Measurements from ENCODE around the gene PCDHA2. TPM values are rescaled to one million over a fixed set of nuclear protein-coding genes. Genes with fewer than 3 reads are reported as not detected.
"Not testable (repeated sequence)": the region's sequence is repeated elsewhere in the genome, so short reads cannot be mapped to it uniquely, and the experiment has no call there.

Gene PCDHA2
- total RNA-seq, 1 donor from 2014 or later: 0.35 TPM

- Histone ChIP-seq H3K4me1 (no peaks in the 10 kb centered on the region), H3K27me3 (peaks cover 10% of the 10 kb centered on the region), H3K9me3 (no peaks in the 10 kb centered on the region), H3K4me3 (peak within 1 kb of the TSS; percentile 43), H3K27ac (no peak within 1 kb of the TSS), H3K36me3 (no peaks in the 10 kb centered on the region)
- no peak for DNase-seq
- intact Hi-C loops (cut with DNase I): no loop called here
- ATAC-seq: no peak
- TF ChIP-seq CTCF (IDR thresholded peaks at IDR 0.05): peak; percentile 42
These were observed 6.3 kb downstream of the PCDHA2 start, which contains the start of gene PCDHA3 for GRCh38 chr5:140800816-140801493. Gene PCDHA3, plus strand, starts transcription at chr5:140801057.

- Histone ChIP-seq H3K36me3 (no peaks in the 10 kb centered on the region), H3K4me3 (peak overlapping the region; percentile 43), H3K27me3 (peaks cover 10% of the 10 kb centered on the region), H3K9me3 (no peaks in the 10 kb centered on the region), H3K4me1 (no peaks in the 10 kb centered on the region), H3K27ac (no peak overlapping the region)
- DNase-seq: no peak
- intact Hi-C loops (cut with DNase I): no loop called here
- ATAC-seq: no peak
- peak; percentile 33 for TF ChIP-seq CTCF (IDR thresholded peaks at IDR 0.05)
These were observed 6.8 kb downstream of the PCDHA2 start for GRCh38 chr5:140801494-140801841.

GRCh38 chr5:140802381-140802780 is 7.7 kb downstream of the PCDHA2 start:
- not testable (repeated sequence) for ATAC-seq, H3K27ac ChIP-seq

GRCh38 chr5:140802781-140803271 is 8.2 kb downstream of the PCDHA2 start:
- no peaks in the 10 kb centered on the region for H3K9me3 ChIP-seq
- H3K36me3 ChIP-seq: no peaks in the 10 kb centered on the region
- intact Hi-C loops (cut with DNase I): no loop called here
- TF ChIP-seq CTCF (IDR thresholded peaks at IDR 0.05): no peak
- no peak for ATAC-seq
- no peak overlapping the region for H3K27ac ChIP-seq
- no peaks in the 10 kb centered on the region for H3K4me1 ChIP-seq
- peaks cover 10% of the 10 kb centered on the region for H3K27me3 ChIP-seq
- no peak overlapping the region for H3K4me3 ChIP-seq
- DNase-seq: no peak

More at GRCh38 chr5:140802381-140802780, 7.7 kb downstream of the PCDHA2 start:
- H3K4me1 ChIP-seq; H3K36me3 ChIP-seq; H3K4me3 ChIP-seq; H3K9me3 ChIP-seq; DNase-seq; intact Hi-C loops (cut with DNase I): not testable (repeated sequence)
- peaks cover 10% of the 10 kb centered on the region for H3K27me3 ChIP-seq

GRCh38 chr5:140806834-140807775 is 12.5 kb downstream of the PCDHA2 start, which contains the start of gene PCDHA4:
Gene PCDHA4, plus strand, starts transcription at chr5:140807068.
- Histone ChIP-seq H3K27ac (no peak within 1 kb of the TSS), H3K9me3 (no peaks in the 10 kb centered on the region)
- DNase-seq: peak; percentile 65

GRCh38 chr5:140808241-140808888 is 13.7 kb downstream of the PCDHA2 start:
- H3K27me3 ChIP-seq; H3K9me3 ChIP-seq; H3K27ac ChIP-seq; intact Hi-C loops (cut with DNase I); H3K4me3 ChIP-seq; H3K36me3 ChIP-seq; ATAC-seq; H3K4me1 ChIP-seq: not testable (repeated sequence)
- DNase-seq: peak; percentile 56

More at GRCh38 chr5:140806834-140807775, 12.5 kb downstream of the PCDHA2 start, which contains the start of gene PCDHA4:
- Histone ChIP-seq H3K4me3 (peak within 1 kb of the TSS; percentile 46), H3K36me3 (no peaks in the 10 kb centered on the region), H3K27me3 (peaks cover 3% of the 10 kb centered on the region), H3K4me1 (no peaks in the 10 kb centered on the region)
- ATAC-seq: peak; percentile 77
- TF ChIP-seq CTCF (IDR thresholded peaks at IDR 0.05): peak; percentile 45
- intact Hi-C loops (cut with DNase I): no loop called here
